Fibroblast of skin of left biceps (primary cell): ENCODE measurements around the gene SLC35F4.
"Not testable (repeated sequence)": the region's sequence is repeated elsewhere in the genome, so short reads cannot be mapped to it uniquely, and the experiment has no call there.

Experiments used
- DNase-seq, 2 experiments: peaks; one replicate each; pipeline ENCODE4 v3.0.0-alpha.2; 2013; ENCODE audit warnings: low read depth in 2 of 2

SLC35F4 gene

GRCh38 chr14:57797160-57797559 lies 68.7 kb downstream of the SLC35F4 start:
- no peak for DNase-seq

- DNase-seq = no peak
Observed at GRCh38 chr14:57796556-57796955, 69.3 kb downstream of the SLC35F4 start.

- peak; percentile 27 to 28 for DNase-seq
Observed at GRCh38 chr14:57785058-57785457, 80.8 kb downstream of the SLC35F4 start.

GRCh38 chr14:57771801-57772200 lies 94.1 kb downstream of the SLC35F4 start:
- DNase-seq = no peak

- DNase-seq = no peak
Observed at GRCh38 chr14:57769863-57770523, 95.9 kb downstream of the SLC35F4 start.

GRCh38 chr14:57761800-57762199 lies 104.1 kb downstream of the SLC35F4 start:
- DNase-seq = no peak

- no peak for DNase-seq
Observed at GRCh38 chr14:57760896-57761295, 105.0 kb downstream of the SLC35F4 start.

GRCh38 chr14:57755018-57755521 lies 110.8 kb downstream of the SLC35F4 start:
- no peak for DNase-seq

GRCh38 chr14:57754527-57754926 lies 111.4 kb downstream of the SLC35F4 start:
- no peak for DNase-seq

GRCh38 chr14:57753821-57754220 lies 112.1 kb downstream of the SLC35F4 start:
- DNase-seq = no peak

- DNase-seq = not testable (repeated sequence)
Observed at GRCh38 chr14:57752142-57752695, 113.7 kb downstream of the SLC35F4 start.

- DNase-seq = no peak
Observed at GRCh38 chr14:57751400-57751799, 114.5 kb downstream of the SLC35F4 start.

GRCh38 chr14:57749267-57749666 lies 116.6 kb downstream of the SLC35F4 start:
- no peak for DNase-seq

- no peak for DNase-seq
Observed at GRCh38 chr14:57748279-57748678, 117.6 kb downstream of the SLC35F4 start.

- DNase-seq = no peak
Observed at GRCh38 chr14:57747036-57747435, 118.9 kb downstream of the SLC35F4 start.

- DNase-seq = no peak
Observed at GRCh38 chr14:57746563-57746962, 119.3 kb downstream of the SLC35F4 start.

GRCh38 chr14:57739516-57739915 lies 126.4 kb downstream of the SLC35F4 start:
- no peak for DNase-seq

- DNase-seq = no peak
Observed at GRCh38 chr14:57737598-57737997, 128.3 kb downstream of the SLC35F4 start.

- no peak for DNase-seq
Observed at GRCh38 chr14:57736391-57736790, 129.5 kb downstream of the SLC35F4 start.

GRCh38 chr14:57735276-57735675 lies 130.6 kb downstream of the SLC35F4 start:
- no peak for DNase-seq

GRCh38 chr14:57732463-57733285 lies 133.2 kb downstream of the SLC35F4 start:
- peak; percentile 40 to 55 for DNase-seq
